ENCODE measurements around the gene SLC25A38. TPM values are rescaled to one million over a fixed set of nuclear protein-coding genes. Genes with fewer than 3 reads are reported as not detected.

Gene SLC25A38
- total and polyA plus RNA-seq, 9 of the 15 experiments (the other 6 are each of a cell fraction or from before 2014, with no cell fraction given), result 13.5 to 51.1 (median 30.6) TPM

DNA sequence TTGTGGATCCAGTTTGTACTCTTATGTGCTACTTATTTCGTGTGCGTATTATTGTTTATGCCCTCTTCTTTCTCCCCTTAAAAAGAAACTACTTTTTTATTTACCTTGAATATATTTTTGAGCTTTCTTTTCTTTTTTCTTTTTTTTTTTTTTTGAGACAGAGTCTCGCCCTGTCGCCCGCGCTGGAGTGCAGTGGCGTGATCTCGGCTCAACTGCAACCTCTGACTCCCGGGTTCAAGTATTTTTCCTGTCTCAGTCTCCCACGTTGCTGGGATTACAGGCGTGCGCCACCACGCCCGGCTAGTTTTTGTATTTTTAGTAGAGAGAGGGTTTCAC, 1.5 kb downstream of the SLC25A38 start:
- DNase-seq (ENCODE audit: extremely low read depth in 1 of 4, low spot score in 3 of 4) (no peak), ATAC-seq (no peak), FAIRE-seq (no peak)
- no peaks in the 10 kb centered on the region for H3K9me3 ChIP-seq (replicated peaks; ENCODE audit: control insufficient read depth, insufficient read depth, low read depth, low read length)
- CTCF ChIA-PET (ENCODE audit: low intra/inter-chr PET ratio), result interaction anchor here (0.6 to 0.7 kb wide), 2 partner anchors 27 to 553 kb away, joined by 3 to 5 read pairs; no protein-coding TSS in a partner anchor
- in situ Hi-C loops (cut with MboI), result loop anchor here (10.0 kb wide), 1 partner anchor 260 kb away; no protein-coding TSS in a partner anchor
- peaks cover 11% of the 10 kb centered on the region for H3K9me1 ChIP-seq (ENCODE audit: control insufficient read depth, insufficient read depth, low read length)
- peaks cover 27% of the 10 kb centered on the region for H4K20me1 ChIP-seq (replicated peaks; ENCODE audit: control insufficient read depth, insufficient read depth, low read length)
- peak overlapping the region; percentile 69 for H3K4me3 ChIP-seq
- H3K79me2 ChIP-seq (ENCODE audit: control insufficient read depth, insufficient read depth, low read length), result peaks cover 65% of the 10 kb centered on the region
- H3K4me2 ChIP-seq (ENCODE audit: insufficient read depth, low read length), result peak overlapping the region; percentile 76
- H3K36me3 ChIP-seq (ENCODE audit: control insufficient read depth, insufficient read depth, low read length), result peaks cover 17% of the 10 kb centered on the region
- peaks cover 51 to 52% of the 10 kb centered on the region in 2 experiments for H3K4me1 ChIP-seq (replicated peaks in 1 of 2; ENCODE audit: control insufficient read depth in 2 of 2, insufficient read depth in 2 of 2, low read length in 2 of 2)
- H3K9ac ChIP-seq (ENCODE audit: insufficient read depth in 1 of 2, low read depth in 2 of 2, low read length in 2 of 2), result peak overlapping the region; percentile 56 to 94; a peak in 3 of 4 replicates
- peaks cover 3 to 4% of the 10 kb centered on the region in 2 experiments; a peak in 2 of 5 replicates for H3K27me3 ChIP-seq (ENCODE audit: control insufficient read depth in 2 of 2, insufficient read depth in 2 of 2, low read length in 2 of 2)
- peak overlapping the region; percentile 14; the same call in 1 of the 3 replicates for H3K27ac ChIP-seq (ENCODE audit: extremely low read depth, low read depth, low read length)
- 10% methylated on average over 13 of the region's 14 CpGs for WGBS (ENCODE audit: insufficient coverage, low coverage, missing lambda C conversion rate)
- no TSS peak for BruUV-seq (replicated peaks)
- intact Hi-C loops (cut with micrococcal nuclease), result loop anchor here (10.0 kb wide), 1 partner anchor 1070 kb away; the partner anchor contains the start of gene RPL14
- POLR2A ChIA-PET, result interaction anchor here (0.6 to 2.1 kb wide), 8 partner anchors 9 to 925 kb away, joined by 3 to 17 read pairs (median 4); partner anchors contain the start of genes EIF1B and RPSA
- no peak overlapping the region for H2AFZ ChIP-seq (ENCODE audit: low read depth, low read length)
- TF ChIP-seq HMGN3 (IDR thresholded peaks at IDR 0.05; ENCODE audit: borderline replicate concordance, extremely low read depth, insufficient read length, low read depth, low read length) (no peak), HDAC2 (IDR thresholded peaks at IDR 0.05) (no peak), MTA1 (IDR thresholded peaks at IDR 0.05; ENCODE audit: borderline replicate concordance) (0 out of 2 replicates have a peak, but pooled peaks have one; percentile 36), CEBPG (CRISPR knock-in tag; IDR thresholded peaks at IDR 0.05) (no peak), CEBPG (tag; conservative IDR thresholded peaks at IDR 0.05 in 1 of 2, IDR thresholded peaks at IDR 0.05 in 1 of 2) (no peak), MCM5 (IDR thresholded peaks at IDR 0.05; ENCODE audit: low read depth) (no peak), SRSF1 (IDR thresholded peaks at IDR 0.05; ENCODE audit: low read depth, low read length) (no peak), SMARCC2 (IDR thresholded peaks at IDR 0.05; ENCODE audit: low read depth) (0 out of 2 replicates have a peak, but pooled peaks have one; percentile 14), ZNF699 (CRISPR knock-in tag; IDR thresholded peaks at IDR 0.05; ENCODE audit: insufficient replicate concordance) (no peak), IRF2 (CRISPR knock-in tag; IDR thresholded peaks at IDR 0.05) (no peak), POU5F1 (IDR thresholded peaks at IDR 0.05; ENCODE audit: borderline replicate concordance, low read depth, low read length, partially characterized antibody) (no peak), CBFA2T2 (conservative IDR thresholded peaks at IDR 0.05) (no peak), HDAC1 (IDR thresholded peaks at IDR 0.05) (no peak), TEAD1 (CRISPR knock-in tag; IDR thresholded peaks at IDR 0.05) (no peak), SMARCA5 (IDR thresholded peaks at IDR 0.05) (0 out of 2 replicates have a peak, but pooled peaks have one; percentile 38), ZNF644 (tag; IDR thresholded peaks at IDR 0.05; ENCODE audit: low read depth) (no peak)
- TF ChIP-seq, protein P1, sequence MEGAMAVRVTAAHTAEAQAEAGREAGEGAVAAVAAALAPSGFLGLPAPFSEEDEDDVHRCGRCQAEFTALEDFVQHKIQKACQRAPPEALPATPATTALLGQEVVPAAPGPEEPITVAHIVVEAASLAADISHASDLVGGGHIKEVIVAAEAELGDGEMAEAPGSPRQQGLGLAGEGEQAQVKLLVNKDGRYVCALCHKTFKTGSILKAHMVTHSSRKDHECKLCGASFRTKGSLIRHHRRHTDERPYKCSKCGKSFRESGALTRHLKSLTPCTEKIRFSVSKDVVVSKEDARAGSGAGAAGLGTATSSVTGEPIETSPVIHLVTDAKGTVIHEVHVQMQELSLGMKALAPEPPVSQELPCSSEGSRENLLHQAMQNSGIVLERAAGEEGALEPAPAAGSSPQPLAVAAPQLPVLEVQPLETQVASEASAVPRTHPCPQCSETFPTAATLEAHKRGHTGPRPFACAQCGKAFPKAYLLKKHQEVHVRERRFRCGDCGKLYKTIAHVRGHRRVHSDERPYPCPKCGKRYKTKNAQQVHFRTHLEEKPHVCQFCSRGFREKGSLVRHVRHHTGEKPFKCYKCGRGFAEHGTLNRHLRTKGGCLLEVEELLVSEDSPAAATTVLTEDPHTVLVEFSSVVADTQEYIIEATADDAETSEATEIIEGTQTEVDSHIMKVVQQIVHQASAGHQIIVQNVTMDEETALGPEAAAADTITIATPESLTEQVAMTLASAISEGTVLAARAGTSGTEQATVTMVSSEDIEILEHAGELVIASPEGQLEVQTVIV (CRISPR knock-in tag; IDR thresholded peaks at IDR 0.05; ENCODE audit: borderline replicate concordance), result no peak

All from K562 (cell line).